A549 (cell line): Measurements from ENCODE around the gene TLE1. TPM values are rescaled to one million over a fixed set of nuclear protein-coding genes. Genes with fewer than 3 reads are reported as not detected.
"Not testable (repeated sequence)": the region's sequence is repeated elsewhere in the genome, so short reads cannot be mapped to it uniquely, and the experiment has no call there.

Source experiments
- ATAC-seq, 2 experiments: fragments of 200-7000 bp in 1 of 2; fragments of >200 bp in 1 of 2; cut with Nextera tagmentation in 1 of 2; cut with Tn5 transposase in 1 of 2; 3 replicates each; pipeline versions ENCODE4 v1.8.0 to v1.9.1; 2018 to 2020; ENCODE audit warnings: mild to moderate bottlenecking in 1 of 2, moderate library complexity in 1 of 2
- CTCF ChIA-PET: fragments of 300-600 bp; sonication (Branson Sonifier 250); formaldehyde crosslinking; extraction: SDS; loops from one replicate; lab custom pipeline; 2021; ENCODE audit warnings: antibody characterized with exemption, inconsistent platforms; lab: Yijun Ruan, JAX
- POLR2A ChIA-PET: fragments of 350-600 bp; formaldehyde crosslinking; extraction: SDS; loops from one replicate; lab custom pipeline; 2021; ENCODE audit warnings: antibody characterized with exemption, inconsistent platforms; lab: Yijun Ruan, JAX
- DNase-seq, 2 experiments: peaks; one replicate each; pipeline versions ENCODE4 v3.0.0 to v3.0.0-alpha.2; 2011 to 2016; ENCODE audit warnings: low read depth in 1 of 2, low spot score in 1 of 2
- FAIRE-seq: peaks from 2 replicates; lab custom pipeline; 2011; peaks lifted over from hg19 to GRCh38; lab: Jason Lieb, UNC
- H3K27ac ChIP-seq, 2 experiments: fragments of >200 bp; sonication (Bioruptor Twin); formaldehyde crosslinking; 3 replicates each; pipeline ENCODE4 v1.5.1; 2016 to 2017
- H3K4me1 ChIP-seq: fragments of >200 bp; sonication (Bioruptor Twin); formaldehyde crosslinking; 3 replicates; pipeline ENCODE4 v1.6.1; 2016
- H3K4me2 ChIP-seq: fragments of >200 bp; sonication (Bioruptor Twin); formaldehyde crosslinking; 3 replicates; pipeline ENCODE4 v1.6.1; 2016
- H3K4me3 ChIP-seq: fragments of >200 bp; sonication (Bioruptor Twin); formaldehyde crosslinking; 3 replicates; pipeline ENCODE4 v1.5.1; 2016
- H3K9me3 ChIP-seq: fragments of >200 bp; sonication (Bioruptor Twin); formaldehyde crosslinking; 3 replicates; pipeline ENCODE4 v1.6.1; 2016
- CBX2 ChIP-seq: fragments of 200-600 bp; sonication (generic); IDR thresholded peaks from 2 replicates; pipeline ENCODE4 v1.6.1; 2016; ENCODE audit warnings: low read depth, mild to moderate bottlenecking, borderline replicate concordance
- EP300 ChIP-seq, 2 experiments: fragments of >200 bp; sonication (Bioruptor Twin); formaldehyde crosslinking; IDR thresholded peaks; 2 replicates in 1 of 2; 3 replicates in 1 of 2; pipeline ENCODE4 v1.6.1; 2016 to 2017
- ESRRA ChIP-seq: fragments of 150-350 bp; IDR thresholded peaks from 2 replicates; pipeline ENCODE4 v1.6.1; 2014; ENCODE audit warnings: mild to moderate bottlenecking, low read length, borderline replicate concordance
- FOXS1 ChIP-seq: fragments of 250-450 bp; sonication (Bioruptor Pico); IDR thresholded peaks from 2 replicates; pipeline ENCODE4 v1.5.0; 2020; ENCODE audit warnings: mild to moderate bottlenecking, moderate library complexity
- GATA3 ChIP-seq: IDR thresholded peaks from 2 replicates; pipeline ENCODE4 v1.6.1; 2012; ENCODE audit warnings: borderline replicate concordance
- HES2 ChIP-seq: fragments of >200 bp; sonication (Bioruptor Twin); formaldehyde crosslinking; IDR thresholded peaks from 2 replicates; pipeline ENCODE4 v1.6.1; 2016
- HEYL ChIP-seq: fragments of 250-450 bp; sonication (Bioruptor Pico); IDR thresholded peaks from 2 replicates; pipeline ENCODE4 v1.8.0; 2021; ENCODE audit warnings: mild to moderate bottlenecking, moderate library complexity
- HOXA7 ChIP-seq: fragments of 250-450 bp; sonication (Bioruptor Pico); IDR thresholded peaks from 2 replicates; pipeline ENCODE4 v1.5.0; 2020; ENCODE audit warnings: mild to moderate bottlenecking, moderate library complexity
- HOXB13 ChIP-seq: fragments of 250-450 bp; sonication (Bioruptor Pico); IDR thresholded peaks from 2 replicates; pipeline ENCODE4 v1.5.0; 2020; ENCODE audit warnings: low read depth, mild to moderate bottlenecking, moderate library complexity
- JUN ChIP-seq, 2 experiments: fragments of >200 bp; sonication (Bioruptor Twin); formaldehyde crosslinking; IDR thresholded peaks; 2 replicates in 1 of 2; 3 replicates in 1 of 2; pipeline ENCODE4 v1.6.1; 2016 to 2017
- MAZ ChIP-seq: fragments of 150-350 bp; IDR thresholded peaks from 2 replicates; pipeline ENCODE4 v1.6.1; 2014; ENCODE audit warnings: antibody characterized with exemption, low read depth, low read length, borderline replicate concordance
- MYC ChIP-seq: IDR thresholded peaks from 2 replicates; pipeline ENCODE4 v1.6.1; 2012; ENCODE audit warnings: mild to moderate bottlenecking, inconsistent platforms, low read length, improper control_type of control experiment, borderline replicate concordance
- NFE2L2 ChIP-seq: fragments of 150-350 bp; conservative IDR thresholded peaks from 2 replicates; pipeline ENCODE4 v1.6.1; 2014; ENCODE audit warnings: low read length
- NPAS2 ChIP-seq: fragments of 250-450 bp; sonication (Bioruptor Pico); IDR thresholded peaks from 2 replicates; pipeline ENCODE4 v1.8.0; 2022; ENCODE audit warnings: mild to moderate bottlenecking, moderate library complexity, borderline replicate concordance
- PHF8 ChIP-seq: fragments of 200-600 bp; sonication (generic); IDR thresholded peaks from 2 replicates; pipeline ENCODE4 v1.6.1; 2016; ENCODE audit warnings: low read depth, mild to moderate bottlenecking, antibody characterized with exemption, moderate library complexity, borderline replicate concordance
- POLR2A ChIP-seq: IDR thresholded peaks from 2 replicates; pipeline ENCODE4 v1.6.1; 2012; ENCODE audit warnings: mild to moderate bottlenecking, low read length
- TP53 ChIP-seq: fragments of 250-450 bp; sonication (Bioruptor Pico); IDR thresholded peaks from 2 replicates; pipeline ENCODE4 v1.5.0; 2021; ENCODE audit warnings: mild to moderate bottlenecking, moderate library complexity
- USF2 ChIP-seq: fragments of 450-650 bp; IDR thresholded peaks from 2 replicates; pipeline ENCODE4 v1.6.1; 2014; ENCODE audit warnings: antibody characterized with exemption
- ZC3H11A ChIP-seq: fragments of 450-650 bp; IDR thresholded peaks from 2 replicates; pipeline ENCODE4 v1.6.1; 2014; ENCODE audit warnings: antibody characterized with exemption, mild to moderate bottlenecking
- ZFP36 ChIP-seq: fragments of 450-650 bp; IDR thresholded peaks from 2 replicates; pipeline ENCODE4 v1.6.1; 2014; ENCODE audit warnings: borderline replicate concordance; ENCODE audit not compliant: partially characterized antibody
- WGBS: methylation state at CpG from one replicate; pipeline ENCODE4 v1.1.6; 2017; ENCODE audit errors: missing lambda C conversion rate; 5-methylcytosine and 5-hydroxymethylcytosine counted together
- polyA plus RNA-seq, 4 experiments: library from polyadenylated mRNA; depleted of rRNA in 3 of 4; stranded (reverse); fragments of >200 nt; fragmentation: RNase III in 1 of 4; extraction: RNeasy Plus Mini Kit Qiagen cat#74134 plus additional on column Dnase treatment in 1 of 4; gene quantifications; 2 replicates in 3 of 4; 3 replicates in 1 of 4; pipeline ENCODE4 v1.2.3, GENCODE V29; 2011 to 2017
- TF ChIP-seq, protein P1 (sequence below): fragments of >200 bp; sonication (Bioruptor Twin); formaldehyde crosslinking; IDR thresholded peaks from 3 replicates; pipeline ENCODE4 v1.6.1; 2016
- TF ChIP-seq, protein P2 (sequence below): fragments of 150-350 bp; IDR thresholded peaks from 2 replicates; pipeline ENCODE4 v1.6.1; 2014; ENCODE audit warnings: low read depth, mild to moderate bottlenecking, low read length

TLE1 gene
- polyA plus RNA-seq, 2 of the 4 experiments (the other 2 are of a cell fraction): 45.8 to 117 TPM

DNA sequence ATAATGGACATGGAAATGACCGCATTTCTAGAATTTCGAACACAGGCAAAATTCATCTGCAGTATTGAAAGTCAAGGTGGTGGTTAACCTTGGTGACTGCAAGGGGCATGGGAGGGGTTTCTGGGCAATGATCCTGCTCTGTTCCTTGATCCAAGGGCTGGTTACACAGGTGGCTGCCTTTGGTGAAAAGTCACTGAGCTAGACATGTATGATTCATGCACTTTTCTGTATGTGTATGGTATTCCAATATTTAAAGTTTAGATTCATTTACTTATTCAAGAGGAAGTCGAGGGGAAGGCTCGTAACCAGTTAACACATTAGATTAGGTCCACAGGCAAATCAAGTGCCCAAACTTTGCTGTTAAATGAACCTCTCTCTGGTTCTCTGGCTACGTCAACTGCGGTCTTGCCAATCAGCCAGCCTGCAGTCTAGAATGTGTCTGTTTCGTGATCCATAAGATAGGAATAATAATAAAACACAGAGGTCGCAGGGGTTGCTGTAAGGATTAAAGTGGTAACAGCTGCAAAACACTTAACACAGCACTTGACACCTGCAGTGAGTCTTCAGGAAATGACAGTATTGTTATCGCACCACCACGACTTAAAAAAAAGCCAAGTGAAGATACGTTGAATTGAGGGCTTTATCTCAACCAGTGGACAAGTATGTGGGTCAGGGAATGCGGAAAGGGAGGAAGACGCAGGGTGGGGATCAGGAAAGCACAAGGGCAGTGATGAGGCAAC lies 92.5 kb downstream of the TLE1 start:
- no peaks in the 10 kb centered on the region for H3K9me3 ChIP-seq
- FAIRE-seq (no peak), DNase-seq (no peak), ATAC-seq (no peak)
- peaks cover 40% of the 10 kb centered on the region for H3K4me1 ChIP-seq
- ChIA-PET POLR2A (interaction anchor here (0.6 kb wide), 1 partner anchor 16 kb away, joined by 3 read pairs; no protein-coding TSS in a partner anchor), CTCF (interaction anchor here (0.6 to 1.5 kb wide), 2 partner anchors 13 to 51 kb away, joined by 3 read pairs; no protein-coding TSS in a partner anchor)
- H3K27ac ChIP-seq: peak overlapping the region in 1 of 2 experiments; percentile 35; a peak in 1 of 6 replicates
- no peak overlapping the region for H3K4me3 ChIP-seq
- TF ChIP-seq USF2: no peak
- WGBS: 93% methylated on average over 13 of the region's 13 CpGs
- H3K4me2 ChIP-seq: no peak overlapping the region

GRCh38 chr9:81595887-81596543 lies 93.3 kb downstream of the TLE1 start:
- ATAC-seq (no peak), DNase-seq (no peak), FAIRE-seq (no peak)
- Histone ChIP-seq H3K4me3 (no peak overlapping the region), H3K27ac (peak overlapping the region in 1 of 2 experiments; percentile 35; a peak in 2 of 6 replicates), H3K4me2 (no peak overlapping the region), H3K9me3 (no peaks in the 10 kb centered on the region), H3K4me1 (peaks cover 32% of the 10 kb centered on the region)
- WGBS: 93% methylated on average over 10 of the region's 10 CpGs
- no peak for TF ChIP-seq TP53 (CRISPR knock-in tag)
- TF ChIP-seq POLR2A: no peak
- TF ChIP-seq JUN (IDR thresholded peaks at IDR 0.05): no peak
- ChIA-PET CTCF (interaction anchor here (0.6 to 1.5 kb wide), 4 partner anchors 13 to 1604 kb away, joined by 3 read pairs; no protein-coding TSS in a partner anchor), POLR2A (no interaction called here)

- Histone ChIP-seq H3K4me2 (peak overlapping the region; percentile 5; the same call in 1 of the 3 replicates), H3K4me1 (peaks cover 31% of the 10 kb centered on the region), H3K27ac (peak overlapping the region in 1 of 2 experiments; percentile 35; a peak in 2 of 6 replicates)
- FAIRE-seq, POLR2A ChIA-PET, ATAC-seq, H3K4me3 ChIP-seq, H3K9me3 ChIP-seq: not testable (repeated sequence)
- CTCF ChIA-PET: interaction anchor here (0.7 kb wide), 1 partner anchor 13 kb away, joined by 3 read pairs; no protein-coding TSS in a partner anchor
- 87% methylated on average over 10 of the region's 10 CpGs for WGBS
- peak in 1 of 2 experiments; percentile 26 for DNase-seq
Observed at GRCh38 chr9:81595293-81595692, 94.1 kb downstream of the TLE1 start.

DNA sequence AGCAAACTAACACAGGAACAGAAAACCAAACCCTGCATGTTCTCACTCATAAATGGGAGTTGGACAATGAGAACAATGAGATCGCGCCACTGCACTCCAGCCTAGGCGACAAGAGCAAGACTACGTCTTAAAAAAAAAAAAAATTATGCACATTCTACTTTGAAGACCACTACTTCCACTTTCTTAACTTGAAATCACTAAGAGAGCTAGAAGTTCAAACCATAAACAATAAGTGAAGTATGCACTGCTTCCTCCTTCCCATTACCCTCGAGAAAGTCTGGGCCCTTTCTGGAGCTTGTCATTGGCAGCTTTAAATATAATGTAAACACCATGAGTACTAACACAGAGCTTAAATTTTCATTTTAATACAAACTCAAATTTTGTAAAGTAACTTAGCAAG lies 94.9 kb downstream of the TLE1 start:
- peaks cover 33% of the 10 kb centered on the region for H3K4me1 ChIP-seq
- CTCF ChIA-PET: interaction anchor here (0.5 to 1.2 kb wide), 3 partner anchors 42 to 390 kb away, joined by 3 read pairs; no protein-coding TSS in a partner anchor
- H3K9me3 ChIP-seq: no peaks in the 10 kb centered on the region
- TF ChIP-seq HOXB13 (CRISPR knock-in tag) (no peak), HEYL (CRISPR knock-in tag) (no peak), ZFP36 (no peak), HOXA7 (no peak), ESRRA (no peak), ZC3H11A (no peak), EP300 (IDR thresholded peaks at IDR 0.05) (no peak), NFE2L2 (no peak), GATA3 (no peak), NPAS2 (CRISPR knock-in tag) (no peak), MAZ (no peak), MYC (no peak), FOXS1 (CRISPR knock-in tag) (no peak), PHF8 (no peak), HES2 (no peak), CBX2 (no peak)
- TF ChIP-seq, protein P1, sequence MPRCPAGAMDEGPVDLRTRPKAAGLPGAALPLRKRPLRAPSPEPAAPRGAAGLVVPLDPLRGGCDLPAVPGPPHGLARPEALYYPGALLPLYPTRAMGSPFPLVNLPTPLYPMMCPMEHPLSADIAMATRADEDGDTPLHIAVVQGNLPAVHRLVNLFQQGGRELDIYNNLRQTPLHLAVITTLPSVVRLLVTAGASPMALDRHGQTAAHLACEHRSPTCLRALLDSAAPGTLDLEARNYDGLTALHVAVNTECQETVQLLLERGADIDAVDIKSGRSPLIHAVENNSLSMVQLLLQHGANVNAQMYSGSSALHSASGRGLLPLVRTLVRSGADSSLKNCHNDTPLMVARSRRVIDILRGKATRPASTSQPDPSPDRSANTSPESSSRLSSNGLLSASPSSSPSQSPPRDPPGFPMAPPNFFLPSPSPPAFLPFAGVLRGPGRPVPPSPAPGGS: no peak
- TF ChIP-seq, protein P2, sequence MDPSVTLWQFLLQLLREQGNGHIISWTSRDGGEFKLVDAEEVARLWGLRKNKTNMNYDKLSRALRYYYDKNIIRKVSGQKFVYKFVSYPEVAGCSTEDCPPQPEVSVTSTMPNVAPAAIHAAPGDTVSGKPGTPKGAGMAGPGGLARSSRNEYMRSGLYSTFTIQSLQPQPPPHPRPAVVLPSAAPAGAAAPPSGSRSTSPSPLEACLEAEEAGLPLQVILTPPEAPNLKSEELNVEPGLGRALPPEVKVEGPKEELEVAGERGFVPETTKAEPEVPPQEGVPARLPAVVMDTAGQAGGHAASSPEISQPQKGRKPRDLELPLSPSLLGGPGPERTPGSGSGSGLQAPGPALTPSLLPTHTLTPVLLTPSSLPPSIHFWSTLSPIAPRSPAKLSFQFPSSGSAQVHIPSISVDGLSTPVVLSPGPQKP: no peak
- H3K4me3 ChIP-seq: no peak overlapping the region
- POLR2A ChIA-PET: no interaction called here
- FAIRE-seq: no peak
- no peak overlapping the region for H3K4me2 ChIP-seq
- ATAC-seq: no peak
- no peak for DNase-seq
- peak overlapping the region in 1 of 2 experiments; percentile 35; a peak in 2 of 6 replicates for H3K27ac ChIP-seq
- 97% methylated on average over 5 of the region's 5 CpGs for WGBS
